HepG2 (cell line): Measurements from ENCODE around the gene MOCS2. TPM values are rescaled to one million over a fixed set of nuclear protein-coding genes. Genes with fewer than 3 reads are reported as not detected.

Experiments
- ATAC-seq: fragments of 200-7000 bp; cut with Tn5 transposase; 3 replicates; pipeline ENCODE4 v1.9.1; 2020; ENCODE audit warnings: mild to moderate bottlenecking, moderate library complexity
- BruUV-seq: library from RNA; stranded (reverse); fragments of 400-500 nt; replicated peaks from 2 replicates; lab custom pipeline; 2021; lab: Mats Ljungman, UMichigan
- CTCF ChIA-PET: fragments of 300-600 bp; formaldehyde crosslinking; extraction: SDS; loops from one replicate; lab custom pipeline; 2021; ENCODE audit warnings: low total read pairs, inconsistent platforms, low intra/inter-chr PET ratio; lab: Yijun Ruan, JAX
- POLR2A ChIA-PET: fragments of 350-600 bp; sonication (Branson Sonifier 250); formaldehyde crosslinking; loops from one replicate; lab custom pipeline; 2020; ENCODE audit warnings: antibody characterized with exemption, inconsistent platforms; lab: Yijun Ruan, JAX
- DNase-seq: peaks from one replicate; pipeline ENCODE4 v3.0.0-alpha.2; 2015; ENCODE audit warnings: low spot score
- FAIRE-seq: peaks from 3 replicates; lab custom pipeline; 2011; peaks lifted over from hg19 to GRCh38; lab: Jason Lieb, UNC
- H2AFZ ChIP-seq: one replicate; pipeline ENCODE4 v1.6.1; 2011; ENCODE audit warnings: low read length, inconsistent platforms
- H3K27ac ChIP-seq: fragments of 300-600 bp; 3 replicates; pipeline ENCODE4 v1.8.0; 2011; ENCODE audit warnings: mixed run types, mild to moderate bottlenecking, mixed read lengths, low read length, inconsistent platforms; ENCODE audit not compliant: insufficient read depth; ENCODE audit errors: extremely low read length
- H3K27me3 ChIP-seq, 2 experiments: fragments of 200-600 bp in 1 of 2; 2 replicates in 1 of 2; 3 replicates in 1 of 2; pipeline versions ENCODE4 v1.6.0 to v1.8.0; 2011; ENCODE audit warnings: low read length in 2 of 2, mild to moderate bottlenecking in 2 of 2, moderate library complexity in 2 of 2, inconsistent platforms in 1 of 2; ENCODE audit not compliant: insufficient read depth in 2 of 2, control insufficient read depth in 1 of 2
- H3K36me3 ChIP-seq, 2 experiments: fragments of 200-600 bp in 1 of 2; replicated peaks in 1 of 2; 2 replicates in 1 of 2; 3 replicates in 1 of 2; pipeline versions ENCODE4 v1.5.1 to v1.8.0; 2011; ENCODE audit warnings: low read length in 2 of 2, inconsistent platforms in 1 of 2; ENCODE audit not compliant: insufficient read depth in 2 of 2, control insufficient read depth in 1 of 2
- H3K4me1 ChIP-seq: 2 replicates; pipeline ENCODE4 v1.5.1; 2012; ENCODE audit warnings: low read length, inconsistent platforms; ENCODE audit not compliant: insufficient read depth
- H3K4me2 ChIP-seq: 2 replicates; pipeline ENCODE4 v1.6.0; 2011; ENCODE audit warnings: low read depth, low read length, inconsistent platforms
- H3K4me3 ChIP-seq, 3 experiments: fragments of 200-600 bp in 1 of 3; sonication (generic), shearing (Covaris generic) in 1 of 3; replicated peaks in 1 of 3; 2 replicates each; pipeline ENCODE4 v1.5.1; 2011 to 2016; ENCODE audit warnings: low read length in 3 of 3, inconsistent platforms in 2 of 3, low read depth in 2 of 3, mild to moderate bottlenecking in 2 of 3, control low read depth in 1 of 3, mixed read lengths in 1 of 3; ENCODE audit not compliant: insufficient read depth in 1 of 3
- H3K79me2 ChIP-seq: one replicate; pipeline ENCODE4 v1.6.1; 2011; ENCODE audit warnings: low read length, inconsistent platforms; ENCODE audit not compliant: insufficient read depth
- H3K9ac ChIP-seq: 2 replicates; pipeline ENCODE4 v1.6.0; 2011; ENCODE audit warnings: mild to moderate bottlenecking, low read depth, low read length, inconsistent platforms; ENCODE audit not compliant: insufficient read depth
- H3K9me3 ChIP-seq: 2 replicates; pipeline ENCODE4 v1.5.1; 2012; ENCODE audit warnings: mild to moderate bottlenecking, low read length
- H4K20me1 ChIP-seq: 2 replicates; pipeline ENCODE4 v1.6.0; 2011; ENCODE audit warnings: inconsistent platforms, mild to moderate bottlenecking, low read length, moderate library complexity; ENCODE audit not compliant: insufficient read depth
- AKAP8 ChIP-seq: sonication (generic); formaldehyde crosslinking; IDR thresholded peaks from 2 replicates; pipeline ENCODE4 v1.5.1; 2020; ENCODE audit warnings: mild to moderate bottlenecking, missing genetic modification reagents
- BCLAF1 ChIP-seq: fragments of 450-650 bp; IDR thresholded peaks from 2 replicates; pipeline ENCODE4 v1.6.1; 2017; ENCODE audit warnings: mild to moderate bottlenecking
- CEBPB ChIP-seq: IDR thresholded peaks from 2 replicates; pipeline ENCODE4 v1.6.1; 2011; ENCODE audit warnings: low read depth, low read length, improper control_type of control experiment, borderline replicate concordance
- IRF9 ChIP-seq: sonication (generic); formaldehyde crosslinking; IDR thresholded peaks from 2 replicates; pipeline ENCODE4 v1.8.0; 2022; ENCODE audit warnings: missing genetic modification reagents, mild to moderate bottlenecking, borderline replicate concordance
- REL ChIP-seq: sonication (generic); formaldehyde crosslinking; conservative IDR thresholded peaks from 2 replicates; pipeline ENCODE4 v1.8.0; 2022; ENCODE audit warnings: mild to moderate bottlenecking, missing genetic modification reagents, moderate library complexity
- TMF1 ChIP-seq: sonication (generic); formaldehyde crosslinking; IDR thresholded peaks from 2 replicates; pipeline ENCODE4 v1.8.1; 2022; ENCODE audit warnings: low read depth, missing genetic modification reagents
- ZMAT5 ChIP-seq: sonication (generic); formaldehyde crosslinking; IDR thresholded peaks from 2 replicates; pipeline ENCODE4 v1.5.0; 2020; ENCODE audit warnings: mild to moderate bottlenecking, low read depth, missing genetic modification reagents, borderline replicate concordance
- ZNF780A ChIP-seq: sonication (generic); formaldehyde crosslinking; IDR thresholded peaks from 2 replicates; pipeline ENCODE4 v1.8.0; 2022; ENCODE audit warnings: mild to moderate bottlenecking, missing genetic modification reagents, moderate library complexity
- WGBS: methylation state at CpG from one replicate; pipeline ENCODE4 v1.1.6; 2017; ENCODE audit warnings: low lambda C conversion rate; 5-methylcytosine and 5-hydroxymethylcytosine counted together
- in situ Hi-C: cut with HindIII; loops from 2 replicates; pipeline ENCODE4 v1.10.0; 2017; ENCODE audit warnings: low pct_unique_long_range_greater_than_20kb; ENCODE audit not compliant: extremely low pct_ligation_motif_present
- intact Hi-C: fragments of 100-400 bp; cut with micrococcal nuclease; formaldehyde crosslinking; loops from one replicate; pipeline ENCODE4 v1.10.0; 2022; ENCODE audit not compliant: unreplicated experiment
- polyA plus RNA-seq, 8 experiments: library from polyadenylated mRNA; depleted of rRNA in 3 of 8; stranded (reverse) in 7 of 8; unstranded in 1 of 8; fragments of >200 nt; fragmentation: Illumina TruSeq in 4 of 8; extraction: Trizol in 4 of 8; gene quantifications; 2 replicates each; pipeline versions ENCODE4 v1.2.1 to v1.2.3, GENCODE V29; 2011 to 2016; ENCODE audit warnings: low read depth in 4 of 8, missing spikeins in 1 of 8, mixed read lengths in 1 of 8; ENCODE audit not compliant: insufficient read depth in 1 of 8
- total RNA-seq, 5 experiments: library from RNA; depleted of rRNA; stranded (reverse); fragments of >200 nt; fragmentation: Illumina TruSeq; extraction: Trizol; gene quantifications; 2 replicates each; pipeline ENCODE4 v1.2.3, GENCODE V29; 2016; ENCODE audit warnings: low read depth in 1 of 5

MOCS2 gene
- total and polyA plus RNA-seq, 2 of the 13 experiments (the other 11 are each of a cell fraction or from before 2014, with no cell fraction given) = 19.2 to 41.9 TPM

GRCh38 chr5:53073348-53073747 lies 36.2 kb downstream of the MOCS2 start:
- CTCF ChIA-PET = no interaction called here
- Histone ChIP-seq H3K4me2 (no peak overlapping the region), H3K27ac (no peak overlapping the region), H2AFZ (no peak overlapping the region), H4K20me1 (no peaks in the 10 kb centered on the region), H3K27me3 (no peaks in the 10 kb centered on the region), H3K4me3 (no peak overlapping the region), H3K36me3 (peaks cover 38 to 87% of the 10 kb centered on the region in 2 experiments), H3K9me3 (no peaks in the 10 kb centered on the region), H3K79me2 (no peaks in the 10 kb centered on the region), H3K9ac (no peak overlapping the region), H3K4me1 (no peaks in the 10 kb centered on the region)
- WGBS = 97% methylated on average over 2 of the region's 2 CpGs
- FAIRE-seq (no peak), ATAC-seq (no peak), DNase-seq (no peak)
- no TSS peak for BruUV-seq
- POLR2A ChIA-PET = no interaction called here
- intact Hi-C loops = no loop called here
- no peak for TF ChIP-seq AKAP8 (CRISPR knock-in tag)
- no peak for TF ChIP-seq IRF9 (CRISPR knock-in tag)
- no peak for TF ChIP-seq ZNF780A (CRISPR knock-in tag)
- no peak for TF ChIP-seq TMF1
- no peak for TF ChIP-seq REL (CRISPR knock-in tag)
- TF ChIP-seq BCLAF1 = no peak
- no peak for TF ChIP-seq ZMAT5 (CRISPR knock-in tag)
- TF ChIP-seq CEBPB = no peak
- in situ Hi-C loops = no loop called here
